Measurements from ENCODE around the gene ASB2. TPM values are rescaled to one million over a fixed set of nuclear protein-coding genes. Genes with fewer than 3 reads are reported as not detected.
A peak's percentile ranks its signal among the peaks of the same experiment; 100 is the strongest.

Gene ASB2
- total and polyA plus RNA-seq, 2 of the 13 experiments (the other 11 are each of a cell fraction or from before 2014, with no cell fraction given), result 0.82 to 4.1 TPM

DNA sequence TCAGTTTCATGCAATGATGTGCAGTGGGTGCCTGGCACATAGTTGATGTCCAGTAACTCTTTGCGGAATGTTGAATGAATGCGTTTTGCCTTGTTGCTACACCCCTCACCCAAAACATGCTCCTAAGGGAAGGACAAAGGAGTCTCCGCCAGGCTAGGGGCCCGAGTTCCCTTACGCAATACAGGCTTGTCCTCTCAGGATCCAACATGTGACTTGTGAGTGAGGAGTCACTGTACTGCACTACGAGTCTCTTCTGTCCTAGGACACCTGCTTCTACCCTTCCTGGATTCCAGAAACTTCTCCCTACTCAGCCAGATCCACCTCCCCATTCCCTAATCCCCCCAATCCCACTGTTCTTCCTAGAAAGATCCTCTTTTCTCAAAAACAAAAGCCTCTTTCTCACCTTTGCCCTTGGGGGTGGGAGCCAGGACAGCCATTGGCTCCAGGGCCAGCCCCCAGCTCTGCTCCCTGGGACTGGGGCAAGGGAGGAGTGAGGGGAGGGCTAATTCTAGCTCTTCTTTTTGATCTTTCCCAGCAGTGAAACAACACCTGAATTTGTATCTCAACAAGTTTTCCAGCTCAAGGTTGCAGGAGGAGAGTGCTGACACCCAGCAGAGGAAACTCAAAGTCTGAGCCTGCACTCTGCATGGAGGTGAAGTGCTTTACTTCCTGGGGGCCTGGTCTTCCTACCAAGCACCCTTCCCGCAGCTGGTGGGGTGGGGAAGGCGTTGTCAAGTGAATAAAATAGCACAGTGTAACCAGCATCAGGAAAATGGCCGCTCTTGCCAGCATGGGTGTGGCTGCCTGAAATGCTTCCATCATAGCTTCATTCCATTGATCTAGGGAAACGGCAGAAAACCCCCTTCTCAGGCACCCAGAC lies 46.4 kb upstream of the ASB2 start (continued):
- TF ChIP-seq, protein P1, sequence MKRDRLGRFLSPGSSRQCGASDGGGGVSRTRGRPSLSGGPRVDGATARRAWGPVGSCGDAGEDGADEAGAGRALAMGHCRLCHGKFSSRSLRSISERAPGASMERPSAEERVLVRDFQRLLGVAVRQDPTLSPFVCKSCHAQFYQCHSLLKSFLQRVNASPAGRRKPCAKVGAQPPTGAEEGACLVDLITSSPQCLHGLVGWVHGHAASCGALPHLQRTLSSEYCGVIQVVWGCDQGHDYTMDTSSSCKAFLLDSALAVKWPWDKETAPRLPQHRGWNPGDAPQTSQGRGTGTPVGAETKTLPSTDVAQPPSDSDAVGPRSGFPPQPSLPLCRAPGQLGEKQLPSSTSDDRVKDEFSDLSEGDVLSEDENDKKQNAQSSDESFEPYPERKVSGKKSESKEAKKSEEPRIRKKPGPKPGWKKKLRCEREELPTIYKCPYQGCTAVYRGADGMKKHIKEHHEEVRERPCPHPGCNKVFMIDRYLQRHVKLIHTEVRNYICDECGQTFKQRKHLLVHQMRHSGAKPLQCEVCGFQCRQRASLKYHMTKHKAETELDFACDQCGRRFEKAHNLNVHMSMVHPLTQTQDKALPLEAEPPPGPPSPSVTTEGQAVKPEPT (CRISPR knock-in tag; IDR thresholded peaks at IDR 0.05; ENCODE audit: low read depth), result 0 out of 2 replicates have a peak, but pooled peaks have one; percentile 31
- TF ChIP-seq U2AF1 (optimal IDR thresholded peaks at IDR 0.05; ENCODE audit: low read depth, low read length), result no peak
- TF ChIP-seq DMAP1 (CRISPR knock-in tag; IDR thresholded peaks at IDR 0.05), result peak; percentile 51; the same call in 1 of the 2 replicates
- TF ChIP-seq, protein P2, sequence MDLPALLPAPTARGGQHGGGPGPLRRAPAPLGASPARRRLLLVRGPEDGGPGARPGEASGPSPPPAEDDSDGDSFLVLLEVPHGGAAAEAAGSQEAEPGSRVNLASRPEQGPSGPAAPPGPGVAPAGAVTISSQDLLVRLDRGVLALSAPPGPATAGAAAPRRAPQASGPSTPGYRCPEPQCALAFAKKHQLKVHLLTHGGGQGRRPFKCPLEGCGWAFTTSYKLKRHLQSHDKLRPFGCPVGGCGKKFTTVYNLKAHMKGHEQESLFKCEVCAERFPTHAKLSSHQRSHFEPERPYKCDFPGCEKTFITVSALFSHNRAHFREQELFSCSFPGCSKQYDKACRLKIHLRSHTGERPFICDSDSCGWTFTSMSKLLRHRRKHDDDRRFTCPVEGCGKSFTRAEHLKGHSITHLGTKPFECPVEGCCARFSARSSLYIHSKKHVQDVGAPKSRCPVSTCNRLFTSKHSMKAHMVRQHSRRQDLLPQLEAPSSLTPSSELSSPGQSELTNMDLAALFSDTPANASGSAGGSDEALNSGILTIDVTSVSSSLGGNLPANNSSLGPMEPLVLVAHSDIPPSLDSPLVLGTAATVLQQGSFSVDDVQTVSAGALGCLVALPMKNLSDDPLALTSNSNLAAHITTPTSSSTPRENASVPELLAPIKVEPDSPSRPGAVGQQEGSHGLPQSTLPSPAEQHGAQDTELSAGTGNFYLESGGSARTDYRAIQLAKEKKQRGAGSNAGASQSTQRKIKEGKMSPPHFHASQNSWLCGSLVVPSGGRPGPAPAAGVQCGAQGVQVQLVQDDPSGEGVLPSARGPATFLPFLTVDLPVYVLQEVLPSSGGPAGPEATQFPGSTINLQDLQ (CRISPR knock-in tag; IDR thresholded peaks at IDR 0.05), result no peak
- TF ChIP-seq ZBTB7B (CRISPR knock-in tag; IDR thresholded peaks at IDR 0.05), result no peak; the same call in 1 of the 2 replicates
- TF ChIP-seq CREB3 (CRISPR knock-in tag; IDR thresholded peaks at IDR 0.05), result no peak
- TF ChIP-seq ZNF605 (CRISPR knock-in tag; IDR thresholded peaks at IDR 0.05), result peak; percentile 68; the same call in 1 of the 2 replicates
- TF ChIP-seq, protein P3, sequence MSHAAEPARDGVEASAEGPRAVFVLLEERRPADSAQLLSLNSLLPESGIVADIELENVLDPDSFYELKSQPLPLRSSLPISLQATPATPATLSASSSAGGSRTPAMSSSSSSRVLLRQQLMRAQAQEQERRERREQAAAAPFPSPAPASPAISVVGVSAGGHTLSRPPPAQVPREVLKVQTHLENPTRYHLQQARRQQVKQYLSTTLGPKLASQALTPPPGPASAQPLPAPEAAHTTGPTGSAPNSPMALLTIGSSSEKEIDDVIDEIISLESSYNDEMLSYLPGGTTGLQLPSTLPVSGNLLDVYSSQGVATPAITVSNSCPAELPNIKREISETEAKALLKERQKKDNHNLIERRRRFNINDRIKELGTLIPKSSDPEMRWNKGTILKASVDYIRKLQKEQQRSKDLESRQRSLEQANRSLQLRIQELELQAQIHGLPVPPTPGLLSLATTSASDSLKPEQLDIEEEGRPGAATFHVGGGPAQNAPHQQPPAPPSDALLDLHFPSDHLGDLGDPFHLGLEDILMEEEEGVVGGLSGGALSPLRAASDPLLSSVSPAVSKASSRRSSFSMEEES (CRISPR knock-in tag; IDR thresholded peaks at IDR 0.05), result peak; percentile 72
- TF ChIP-seq YY1 (IDR thresholded peaks at IDR 0.05; ENCODE audit: insufficient read depth, insufficient replicate concordance, low read depth, low read length), result peak; percentile 53
- TF ChIP-seq NFE2 (CRISPR knock-in tag; IDR thresholded peaks at IDR 0.05), result no peak
- 0 out of 2 replicates have a peak, but pooled peaks have one; percentile 50 for TF ChIP-seq ZNF550 (CRISPR knock-in tag; IDR thresholded peaks at IDR 0.05; ENCODE audit: borderline replicate concordance)
- 0 out of 2 replicates have a peak, but pooled peaks have one; percentile 23 for TF ChIP-seq CCDC6 (CRISPR knock-in tag; IDR thresholded peaks at IDR 0.05)
- TF ChIP-seq CEBPB (IDR thresholded peaks at IDR 0.05; ENCODE audit: borderline replicate concordance, low read depth, low read length), result peak; percentile 91
- no peak for TF ChIP-seq ZFP37 (CRISPR knock-in tag; IDR thresholded peaks at IDR 0.05; ENCODE audit: borderline replicate concordance)
- TF ChIP-seq, protein P4, sequence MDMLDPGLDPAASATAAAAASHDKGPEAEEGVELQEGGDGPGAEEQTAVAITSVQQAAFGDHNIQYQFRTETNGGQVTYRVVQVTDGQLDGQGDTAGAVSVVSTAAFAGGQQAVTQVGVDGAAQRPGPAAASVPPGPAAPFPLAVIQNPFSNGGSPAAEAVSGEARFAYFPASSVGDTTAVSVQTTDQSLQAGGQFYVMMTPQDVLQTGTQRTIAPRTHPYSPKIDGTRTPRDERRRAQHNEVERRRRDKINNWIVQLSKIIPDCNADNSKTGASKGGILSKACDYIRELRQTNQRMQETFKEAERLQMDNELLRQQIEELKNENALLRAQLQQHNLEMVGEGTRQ (IDR thresholded peaks at IDR 0.05; ENCODE audit: low read depth, low read length), result peak; percentile 63
- TF ChIP-seq, protein P4 (CRISPR knock-in tag; IDR thresholded peaks at IDR 0.05; ENCODE audit: borderline replicate concordance), result peak; percentile 75; the same call in 1 of the 2 replicates
- TF ChIP-seq PHF21A (CRISPR knock-in tag; IDR thresholded peaks at IDR 0.05), result peak; percentile 48; the same call in 1 of the 2 replicates
- TF ChIP-seq ZNF253 (CRISPR knock-in tag; IDR thresholded peaks at IDR 0.05; ENCODE audit: borderline replicate concordance), result no peak
- TF ChIP-seq ERF (CRISPR knock-in tag; IDR thresholded peaks at IDR 0.05), result peak; percentile 18; the same call in 1 of the 2 replicates
